Choroid plexus epithelial cell (primary cell): Measurements from ENCODE around the gene TM6SF1.
A peak's percentile ranks its signal among the peaks of the same experiment; 100 is the strongest.

Source experiments
- DNase-seq: peaks from one replicate; pipeline ENCODE4 v3.0.0-alpha.2; 2010; ENCODE audit warnings: low read depth
- H3K4me3 ChIP-seq: 2 replicates; pipeline ENCODE4 v1.5.1; 2011; ENCODE audit warnings: low read depth, mild to moderate bottlenecking, control low read depth, low read length, moderate library complexity
- CTCF ChIP-seq: conservative IDR thresholded peaks from 2 replicates; pipeline ENCODE4 v1.5.1; 2011; ENCODE audit warnings: low read depth, mild to moderate bottlenecking, control low read depth, inconsistent platforms, low read length, moderate library complexity

The TM6SF1 gene

GRCh38 chr15:83111149-83111548 lies 3.7 kb downstream of the TM6SF1 start:
- H3K4me3 ChIP-seq: no peak overlapping the region
- TF ChIP-seq CTCF: no peak
- DNase-seq: no peak

GRCh38 chr15:83112233-83112955 lies 4.9 kb downstream of the TM6SF1 start:
- H3K4me3 ChIP-seq: peak overlapping the region; percentile 4
- peak; percentile 92 for DNase-seq
- peak; percentile 33 for TF ChIP-seq CTCF

GRCh38 chr15:83112956-83113299 lies 5.5 kb downstream of the TM6SF1 start:
- DNase-seq: no peak
- TF ChIP-seq CTCF: no peak
- H3K4me3 ChIP-seq: peak overlapping the region; percentile 24

- DNase-seq: no peak
- H3K4me3 ChIP-seq: no peak overlapping the region
- TF ChIP-seq CTCF: no peak
Measured at GRCh38 chr15:83113881-83114674, 6.6 kb downstream of the TM6SF1 start.

GRCh38 chr15:83114856-83115255 lies 7.4 kb downstream of the TM6SF1 start:
- no peak for TF ChIP-seq CTCF
- DNase-seq: no peak
- no peak overlapping the region for H3K4me3 ChIP-seq

GRCh38 chr15:83115410-83115809 lies 8.0 kb downstream of the TM6SF1 start:
- DNase-seq: no peak
- H3K4me3 ChIP-seq: no peak overlapping the region
- TF ChIP-seq CTCF: no peak
